Liver (tissue), 9 donors: ENCODE results near the gene MIB1. TPM values are rescaled to one million over a fixed set of nuclear protein-coding genes. Genes with fewer than 3 reads are reported as not detected.

Source experiments
- DNase-seq: peaks from one replicate; pipeline ENCODE4 v3.0.0-alpha.2; 2017; ENCODE audit warnings: low spot score
- H3K27ac ChIP-seq, 2 donors: one replicate each; pipeline ENCODE4 v1.7.0; 2013; ENCODE audit warnings: inconsistent platforms in 2 of 2, low read length in 2 of 2, control low read depth in 1 of 2, low read depth in 1 of 2, mild to moderate bottlenecking in 1 of 2
- H3K27me3 ChIP-seq, 4 donors: one replicate each; pipeline versions ENCODE4 v1.6.1 to v1.7.0; 2013; ENCODE audit warnings: low read length in 3 of 4, inconsistent platforms in 1 of 4, mild to moderate bottlenecking in 1 of 4, moderate library complexity in 1 of 4; ENCODE audit not compliant: control insufficient read depth in 4 of 4, insufficient read depth in 4 of 4
- H3K36me3 ChIP-seq, 4 donors: one replicate each; pipeline versions ENCODE4 v1.6.1 to v1.7.0; 2013; ENCODE audit warnings: low read length in 3 of 4, mild to moderate bottlenecking in 3 of 4, low read depth in 1 of 4, moderate library complexity in 1 of 4; ENCODE audit not compliant: control insufficient read depth in 4 of 4, insufficient read depth in 3 of 4
- H3K4me1 ChIP-seq, 4 donors: one replicate each; pipeline versions ENCODE4 v1.6.1 to v1.7.0; 2013; ENCODE audit warnings: low read length in 3 of 4, mild to moderate bottlenecking in 3 of 4, moderate library complexity in 1 of 4; ENCODE audit not compliant: control insufficient read depth in 4 of 4, insufficient read depth in 4 of 4
- H3K4me3 ChIP-seq, 3 donors: one replicate each; pipeline versions ENCODE4 v1.6.1 to v1.7.0; 2013; ENCODE audit warnings: low read length in 3 of 3, control low read depth in 1 of 3, low read depth in 1 of 3, mild to moderate bottlenecking in 1 of 3
- H3K9ac ChIP-seq, 2 donors: one replicate each; pipeline ENCODE4 v1.7.0; 2013; ENCODE audit warnings: low read length in 2 of 2, mild to moderate bottlenecking in 2 of 2, moderate library complexity in 2 of 2, control low read depth in 1 of 2, low read depth in 1 of 2
- H3K9me3 ChIP-seq, 4 donors: one replicate each; pipeline versions ENCODE4 v1.6.1 to v1.7.0; 2013; ENCODE audit warnings: low read length in 3 of 4; ENCODE audit not compliant: control insufficient read depth in 4 of 4
- FOXA1 ChIP-seq: IDR thresholded peaks from 2 replicates; pipeline ENCODE4 v1.6.1; 2016; ENCODE audit warnings: antibody characterized with exemption
- FOXA2 ChIP-seq: IDR thresholded peaks from 2 replicates; pipeline ENCODE4 v1.6.1; 2016; ENCODE audit warnings: antibody characterized with exemption
- GABPA ChIP-seq, 2 donors: IDR thresholded peaks in 1 of 2; conservative IDR thresholded peaks in 1 of 2; 2 replicates each; pipeline ENCODE4 v1.6.1; 2016; ENCODE audit warnings: antibody characterized with exemption in 2 of 2, mild to moderate bottlenecking in 1 of 2, moderate library complexity in 1 of 2
- JUND ChIP-seq, 2 donors: IDR thresholded peaks; 2 replicates each; pipeline ENCODE4 v1.6.1; 2016; ENCODE audit warnings: antibody characterized with exemption in 2 of 2
- NR2F2 ChIP-seq: IDR thresholded peaks from 2 replicates; pipeline ENCODE4 v1.6.1; 2016; ENCODE audit warnings: antibody characterized with exemption
- RAD21 ChIP-seq, 2 donors: IDR thresholded peaks; 2 replicates each; pipeline ENCODE4 v1.6.1; 2016; ENCODE audit warnings: antibody characterized with exemption in 2 of 2, mild to moderate bottlenecking in 2 of 2
- RXRA ChIP-seq, 2 donors: IDR thresholded peaks; 2 replicates each; pipeline ENCODE4 v1.6.1; 2017 to 2018; ENCODE audit warnings: antibody characterized with exemption in 2 of 2, mild to moderate bottlenecking in 1 of 2
- SP1 ChIP-seq: IDR thresholded peaks from 2 replicates; pipeline ENCODE4 v1.6.1; 2018; ENCODE audit warnings: antibody characterized with exemption, mild to moderate bottlenecking
- TAF1 ChIP-seq: conservative IDR thresholded peaks from 2 replicates; pipeline ENCODE4 v1.6.1; 2016; ENCODE audit warnings: antibody characterized with exemption, mild to moderate bottlenecking
- YY1 ChIP-seq: IDR thresholded peaks from 2 replicates; pipeline ENCODE4 v1.6.1; 2016; ENCODE audit warnings: antibody characterized with exemption, mild to moderate bottlenecking
- WGBS: extraction: QIAGEN DNeasy Blood & Tissue Kit; methylation state at CpG from one replicate; pipeline ENCODE4 v1.1.7; 2013; 5-methylcytosine and 5-hydroxymethylcytosine counted together
- polyA plus RNA-seq, 2 donors: library from polyadenylated mRNA; stranded (reverse) in 1 of 2; unstranded in 1 of 2; fragments of 200-250 nt in 1 of 2; fragments of >200 nt in 1 of 2; fragmentation: Nextera tagmentation in 1 of 2; extraction: Ambion mirVana in 1 of 2; gene quantifications; one replicate each; pipeline versions ENCODE4 v1.2.1 to v1.2.3, GENCODE V29; 2013 to 2015
- total RNA-seq, 2 donors: library from RNA; depleted of rRNA; stranded (reverse); fragments of >200 nt; gene quantifications; one replicate each; pipeline ENCODE4 v1.2.3, GENCODE V29; 2014
- TF ChIP-seq, protein P1 (sequence below): IDR thresholded peaks from 2 replicates; pipeline ENCODE4 v1.6.1; 2016; ENCODE audit warnings: antibody characterized with exemption
- TF ChIP-seq, protein P2 (sequence below): fragments of 150-350 bp; IDR thresholded peaks from 2 replicates; pipeline ENCODE4 v1.5.1; 2017; ENCODE audit warnings: improper control_type of control experiment, low read depth, low read length; ENCODE audit not compliant: missing input control
- TF ChIP-seq, protein P3 (sequence below): IDR thresholded peaks from 2 replicates; pipeline ENCODE4 v1.6.1; 2016; ENCODE audit warnings: antibody characterized with exemption
- TF ChIP-seq, protein P4 (sequence below): IDR thresholded peaks from 2 replicates; pipeline ENCODE4 v1.6.1; 2016; ENCODE audit warnings: antibody characterized with exemption, mild to moderate bottlenecking
- TF ChIP-seq, protein P5 (sequence below): IDR thresholded peaks from 2 replicates; pipeline ENCODE4 v1.6.1; 2016; ENCODE audit warnings: antibody characterized with exemption
- donor health status: healthy.
- donor health status: healthy.
- donor health status: healthy.
- donor health status: healthy.
- donor health status: healthy.

Gene MIB1
- total and polyA plus RNA-seq, 4 donors: 2.7 to 29.6 (median 14.9) TPM

DNA sequence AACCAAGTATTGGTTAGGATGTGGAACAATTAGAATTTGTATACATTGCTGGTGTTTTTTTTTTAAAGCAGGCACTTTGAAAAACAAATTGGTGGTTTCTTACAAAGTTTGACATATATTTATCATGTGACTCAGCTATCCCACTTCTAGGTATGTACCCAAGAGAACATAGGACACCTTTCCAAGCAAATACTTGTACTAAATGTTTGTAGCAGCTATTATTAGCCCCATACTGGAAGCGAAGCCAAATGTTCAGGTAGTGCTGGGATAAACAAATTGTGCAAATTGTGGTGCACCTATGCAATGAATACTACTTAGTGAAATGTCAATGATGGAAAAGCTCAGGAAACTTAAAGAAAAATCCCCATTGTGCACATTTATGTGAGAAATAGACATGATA lies 101.0 kb downstream of the MIB1 start:
- no peak overlapping the region for H3K9ac ChIP-seq
- H3K27me3 ChIP-seq: no peaks in the 10 kb centered on the region
- DNase-seq: no peak
- no peaks in the 10 kb centered on the region for H3K4me1 ChIP-seq
- peaks cover 5 to 26% (median 16%) of the 10 kb centered on the region in 4 donors for H3K36me3 ChIP-seq
- no peak for TF ChIP-seq RAD21 (IDR thresholded peaks at IDR 0.05)
- TF ChIP-seq, protein P1, sequence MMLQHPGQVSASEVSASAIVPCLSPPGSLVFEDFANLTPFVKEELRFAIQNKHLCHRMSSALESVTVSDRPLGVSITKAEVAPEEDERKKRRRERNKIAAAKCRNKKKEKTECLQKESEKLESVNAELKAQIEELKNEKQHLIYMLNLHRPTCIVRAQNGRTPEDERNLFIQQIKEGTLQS: no peak
- TF ChIP-seq GABPA (IDR thresholded peaks at IDR 0.05 in 1 of 2, conservative IDR thresholded peaks at IDR 0.05 in 1 of 2): no peak
- TF ChIP-seq, protein P2, sequence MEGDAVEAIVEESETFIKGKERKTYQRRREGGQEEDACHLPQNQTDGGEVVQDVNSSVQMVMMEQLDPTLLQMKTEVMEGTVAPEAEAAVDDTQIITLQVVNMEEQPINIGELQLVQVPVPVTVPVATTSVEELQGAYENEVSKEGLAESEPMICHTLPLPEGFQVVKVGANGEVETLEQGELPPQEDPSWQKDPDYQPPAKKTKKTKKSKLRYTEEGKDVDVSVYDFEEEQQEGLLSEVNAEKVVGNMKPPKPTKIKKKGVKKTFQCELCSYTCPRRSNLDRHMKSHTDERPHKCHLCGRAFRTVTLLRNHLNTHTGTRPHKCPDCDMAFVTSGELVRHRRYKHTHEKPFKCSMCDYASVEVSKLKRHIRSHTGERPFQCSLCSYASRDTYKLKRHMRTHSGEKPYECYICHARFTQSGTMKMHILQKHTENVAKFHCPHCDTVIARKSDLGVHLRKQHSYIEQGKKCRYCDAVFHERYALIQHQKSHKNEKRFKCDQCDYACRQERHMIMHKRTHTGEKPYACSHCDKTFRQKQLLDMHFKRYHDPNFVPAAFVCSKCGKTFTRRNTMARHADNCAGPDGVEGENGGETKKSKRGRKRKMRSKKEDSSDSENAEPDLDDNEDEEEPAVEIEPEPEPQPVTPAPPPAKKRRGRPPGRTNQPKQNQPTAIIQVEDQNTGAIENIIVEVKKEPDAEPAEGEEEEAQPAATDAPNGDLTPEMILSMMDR: no peak
- TF ChIP-seq TAF1: no peak
- no peak for TF ChIP-seq FOXA2
- 95% methylated on average over 1 of the region's 1 CpG for WGBS
- H3K4me3 ChIP-seq: no peak overlapping the region
- no peaks in the 10 kb centered on the region for H3K9me3 ChIP-seq
- no peak overlapping the region for H3K27ac ChIP-seq

DNA sequence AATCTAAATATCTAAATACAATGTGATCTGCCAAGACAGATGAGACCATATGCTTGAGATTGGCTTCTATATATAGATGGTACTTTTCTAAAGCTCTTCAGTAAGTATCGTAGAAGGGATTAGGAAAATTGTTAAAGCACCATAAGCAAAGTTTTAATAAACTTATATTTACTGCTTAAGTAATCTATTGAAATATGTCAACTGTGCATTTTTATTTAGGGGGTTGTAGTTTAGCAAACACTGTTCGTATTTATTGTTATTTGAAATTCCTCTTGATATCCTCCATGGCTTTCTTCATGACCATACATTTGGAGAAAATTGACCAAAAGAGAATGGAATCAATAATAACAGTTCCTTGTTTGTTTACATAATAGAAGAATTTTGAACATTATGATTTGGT lies 102.7 kb downstream of the MIB1 start:
- TF ChIP-seq, protein P3, sequence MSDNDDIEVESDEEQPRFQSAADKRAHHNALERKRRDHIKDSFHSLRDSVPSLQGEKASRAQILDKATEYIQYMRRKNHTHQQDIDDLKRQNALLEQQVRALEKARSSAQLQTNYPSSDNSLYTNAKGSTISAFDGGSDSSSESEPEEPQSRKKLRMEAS: no peak
- no peak for TF ChIP-seq YY1
- TF ChIP-seq, protein P1: no peak
- TF ChIP-seq TAF1: no peak
- TF ChIP-seq FOXA2: no peak
- TF ChIP-seq RXRA (IDR thresholded peaks at IDR 0.05): no peak
- no peak for TF ChIP-seq NR2F2
- Histone ChIP-seq H3K4me1 (no peaks in the 10 kb centered on the region), H3K9ac (no peak overlapping the region), H3K27ac (no peak overlapping the region), H3K4me3 (no peak overlapping the region), H3K36me3 (peaks cover 3 to 31% (median 16%) of the 10 kb centered on the region in 4 donors), H3K27me3 (no peaks in the 10 kb centered on the region), H3K9me3 (no peaks in the 10 kb centered on the region)
- no peak for DNase-seq
- 96% methylated on average over 2 of the region's 2 CpGs for WGBS

DNA sequence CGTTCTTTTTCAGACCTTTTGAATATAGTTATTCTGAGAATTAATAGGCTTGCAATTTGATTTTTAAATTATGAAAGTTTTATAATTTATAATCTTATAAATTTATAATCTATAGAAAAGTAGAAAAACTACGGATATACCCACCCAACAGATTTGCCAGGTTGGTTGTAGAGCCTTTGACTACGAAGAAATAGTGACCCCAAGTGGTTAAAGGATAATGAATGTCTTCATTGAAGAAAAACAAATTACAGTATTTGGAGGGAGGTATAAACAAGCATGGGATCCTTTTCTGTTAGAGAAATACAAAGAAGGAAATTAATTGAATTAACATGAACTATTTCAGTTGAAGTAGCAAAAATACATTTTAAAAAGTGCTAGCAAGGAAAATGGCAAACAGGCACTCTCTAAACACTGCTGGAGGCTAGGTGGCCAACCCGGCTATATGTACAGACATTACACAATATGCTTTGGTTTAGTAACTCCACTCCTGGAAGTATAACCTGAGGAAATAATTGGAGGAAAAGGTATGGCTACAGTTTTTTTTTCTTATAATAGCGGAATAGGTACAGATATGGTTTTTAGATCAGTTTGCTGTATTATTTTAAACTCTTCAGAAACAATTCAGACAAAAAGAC lies 110.9 kb downstream of the MIB1 start:
- 55% methylated on average over 5 of the region's 5 CpGs for WGBS
- Histone ChIP-seq H3K4me3 (no peak overlapping the region), H3K9me3 (no peaks in the 10 kb centered on the region), H3K4me1 (peaks cover 0 to 4% (median 2%) of the 10 kb centered on the region in 4 donors), H3K36me3 (peaks cover 0 to 8% (median 3%) of the 10 kb centered on the region in 4 donors), H3K27ac (no peak overlapping the region), H3K9ac (no peak overlapping the region), H3K27me3 (no peaks in the 10 kb centered on the region)
- no peak for DNase-seq
- TF ChIP-seq TAF1: no peak
- TF ChIP-seq GABPA (IDR thresholded peaks at IDR 0.05 in 1 of 2, conservative IDR thresholded peaks at IDR 0.05 in 1 of 2): no peak
- no peak for TF ChIP-seq SP1
- TF ChIP-seq, protein P1: no peak
- no peak for TF ChIP-seq YY1
- TF ChIP-seq, protein P4, sequence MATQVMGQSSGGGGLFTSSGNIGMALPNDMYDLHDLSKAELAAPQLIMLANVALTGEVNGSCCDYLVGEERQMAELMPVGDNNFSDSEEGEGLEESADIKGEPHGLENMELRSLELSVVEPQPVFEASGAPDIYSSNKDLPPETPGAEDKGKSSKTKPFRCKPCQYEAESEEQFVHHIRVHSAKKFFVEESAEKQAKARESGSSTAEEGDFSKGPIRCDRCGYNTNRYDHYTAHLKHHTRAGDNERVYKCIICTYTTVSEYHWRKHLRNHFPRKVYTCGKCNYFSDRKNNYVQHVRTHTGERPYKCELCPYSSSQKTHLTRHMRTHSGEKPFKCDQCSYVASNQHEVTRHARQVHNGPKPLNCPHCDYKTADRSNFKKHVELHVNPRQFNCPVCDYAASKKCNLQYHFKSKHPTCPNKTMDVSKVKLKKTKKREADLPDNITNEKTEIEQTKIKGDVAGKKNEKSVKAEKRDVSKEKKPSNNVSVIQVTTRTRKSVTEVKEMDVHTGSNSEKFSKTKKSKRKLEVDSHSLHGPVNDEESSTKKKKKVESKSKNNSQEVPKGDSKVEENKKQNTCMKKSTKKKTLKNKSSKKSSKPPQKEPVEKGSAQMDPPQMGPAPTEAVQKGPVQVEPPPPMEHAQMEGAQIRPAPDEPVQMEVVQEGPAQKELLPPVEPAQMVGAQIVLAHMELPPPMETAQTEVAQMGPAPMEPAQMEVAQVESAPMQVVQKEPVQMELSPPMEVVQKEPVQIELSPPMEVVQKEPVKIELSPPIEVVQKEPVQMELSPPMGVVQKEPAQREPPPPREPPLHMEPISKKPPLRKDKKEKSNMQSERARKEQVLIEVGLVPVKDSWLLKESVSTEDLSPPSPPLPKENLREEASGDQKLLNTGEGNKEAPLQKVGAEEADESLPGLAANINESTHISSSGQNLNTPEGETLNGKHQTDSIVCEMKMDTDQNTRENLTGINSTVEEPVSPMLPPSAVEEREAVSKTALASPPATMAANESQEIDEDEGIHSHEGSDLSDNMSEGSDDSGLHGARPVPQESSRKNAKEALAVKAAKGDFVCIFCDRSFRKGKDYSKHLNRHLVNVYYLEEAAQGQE: no peak
- no peak for TF ChIP-seq FOXA2
- TF ChIP-seq FOXA1: no peak
- TF ChIP-seq, protein P5, sequence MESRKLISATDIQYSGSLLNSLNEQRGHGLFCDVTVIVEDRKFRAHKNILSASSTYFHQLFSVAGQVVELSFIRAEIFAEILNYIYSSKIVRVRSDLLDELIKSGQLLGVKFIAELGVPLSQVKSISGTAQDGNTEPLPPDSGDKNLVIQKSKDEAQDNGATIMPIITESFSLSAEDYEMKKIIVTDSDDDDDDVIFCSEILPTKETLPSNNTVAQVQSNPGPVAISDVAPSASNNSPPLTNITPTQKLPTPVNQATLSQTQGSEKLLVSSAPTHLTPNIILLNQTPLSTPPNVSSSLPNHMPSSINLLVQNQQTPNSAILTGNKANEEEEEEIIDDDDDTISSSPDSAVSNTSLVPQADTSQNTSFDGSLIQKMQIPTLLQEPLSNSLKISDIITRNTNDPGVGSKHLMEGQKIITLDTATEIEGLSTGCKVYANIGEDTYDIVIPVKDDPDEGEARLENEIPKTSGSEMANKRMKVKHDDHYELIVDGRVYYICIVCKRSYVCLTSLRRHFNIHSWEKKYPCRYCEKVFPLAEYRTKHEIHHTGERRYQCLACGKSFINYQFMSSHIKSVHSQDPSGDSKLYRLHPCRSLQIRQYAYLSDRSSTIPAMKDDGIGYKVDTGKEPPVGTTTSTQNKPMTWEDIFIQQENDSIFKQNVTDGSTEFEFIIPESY: no peak
- TF ChIP-seq, protein P2: peak; percentile 22
- no peak for TF ChIP-seq JUND (IDR thresholded peaks at IDR 0.05)
- no peak for TF ChIP-seq RXRA (IDR thresholded peaks at IDR 0.05)
